OCI-LY1 (cell line): Measurements from ENCODE around the gene SHC4.

ENCODE experiments used
- H2AFZ ChIP-seq: fragments of 200-600 bp; sonication (generic), shearing (Covaris generic); 2 replicates; pipeline ENCODE4 v1.6.0; 2014; ENCODE audit warnings: antibody characterized with exemption, mild to moderate bottlenecking, low read length
- H3F3A ChIP-seq: fragments of 200-600 bp; sonication (generic), shearing (Covaris generic); 2 replicates; pipeline ENCODE4 v1.6.0; 2014; ENCODE audit warnings: mild to moderate bottlenecking, antibody characterized with exemption, low read length, moderate library complexity; ENCODE audit not compliant: insufficient read depth
- H3K27ac ChIP-seq: fragments of 200-600 bp; sonication (generic); 2 replicates; pipeline ENCODE4 v1.5.1; 2014; ENCODE audit warnings: low read length, mixed run types, mild to moderate bottlenecking, low read depth; ENCODE audit not compliant: poor library complexity, severe bottlenecking
- H3K27me3 ChIP-seq: fragments of 200-600 bp; sonication (generic); 2 replicates; pipeline ENCODE4 v1.6.0; 2014; ENCODE audit warnings: antibody characterized with exemption, mild to moderate bottlenecking, low read length, moderate library complexity; ENCODE audit not compliant: insufficient read depth
- H3K36me3 ChIP-seq: fragments of 200-600 bp; sonication (generic); 2 replicates; pipeline ENCODE4 v1.6.1; 2014; ENCODE audit warnings: mild to moderate bottlenecking, antibody characterized with exemption, low read length, moderate library complexity, mixed read lengths; ENCODE audit not compliant: insufficient read depth
- H3K4me1 ChIP-seq: fragments of 200-600 bp; sonication (generic); 2 replicates; pipeline ENCODE4 v1.5.1; 2014; ENCODE audit warnings: mild to moderate bottlenecking, low read length, moderate library complexity; ENCODE audit not compliant: insufficient read depth, severe bottlenecking
- H3K4me2 ChIP-seq: fragments of 200-600 bp; sonication (generic), shearing (Covaris generic); 2 replicates; pipeline ENCODE4 v1.6.1; 2014; ENCODE audit warnings: low read length
- H3K4me3 ChIP-seq: fragments of 200-600 bp; sonication (generic); 2 replicates; pipeline ENCODE4 v1.5.1; 2014; ENCODE audit warnings: low read length, low read depth, mild to moderate bottlenecking, mixed read lengths; ENCODE audit not compliant: poor library complexity, severe bottlenecking
- H3K79me2 ChIP-seq: fragments of 200-600 bp; shearing (Covaris generic); 2 replicates; pipeline ENCODE4 v1.6.1; 2016; ENCODE audit warnings: mixed run types, low read length, mixed read lengths; ENCODE audit not compliant: insufficient read depth
- H3K9ac ChIP-seq: fragments of 200-600 bp; sonication (generic), shearing (Covaris generic); 2 replicates; pipeline ENCODE4 v1.6.1; 2014; ENCODE audit warnings: mild to moderate bottlenecking, low read length, mixed read lengths
- H3K9me2 ChIP-seq: fragments of 200-600 bp; sonication (generic), shearing (Covaris generic); 2 replicates; pipeline ENCODE4 v1.6.1; 2014; ENCODE audit warnings: low read depth, mild to moderate bottlenecking, low read length, mixed read lengths
- H3K9me3 ChIP-seq: fragments of 200-600 bp; shearing (Covaris generic); 2 replicates; pipeline ENCODE4 v1.6.1; 2014; ENCODE audit warnings: low read length, mixed read lengths
- H4K20me1 ChIP-seq: fragments of 200-600 bp; sonication (generic), shearing (Covaris generic); 2 replicates; pipeline ENCODE4 v1.6.0; 2016; ENCODE audit warnings: mild to moderate bottlenecking, low read length; ENCODE audit not compliant: insufficient read depth
- EZH2 ChIP-seq: fragments of 200-600 bp; sonication (generic), shearing (Covaris generic); IDR thresholded peaks from 2 replicates; pipeline ENCODE4 v1.8.0; 2017; ENCODE audit warnings: borderline replicate concordance, mixed run types, mild to moderate bottlenecking, antibody characterized with exemption, low read length, moderate library complexity, mixed read lengths
- TF ChIP-seq, protein P1 (sequence below): fragments of 200-600 bp; sonication (generic), shearing (Covaris generic); IDR thresholded peaks from 2 replicates; pipeline ENCODE4 v1.5.1; 2017; ENCODE audit warnings: mild to moderate bottlenecking, antibody characterized with exemption, low read length, moderate library complexity, mixed read lengths

SHC4 gene

DNA sequence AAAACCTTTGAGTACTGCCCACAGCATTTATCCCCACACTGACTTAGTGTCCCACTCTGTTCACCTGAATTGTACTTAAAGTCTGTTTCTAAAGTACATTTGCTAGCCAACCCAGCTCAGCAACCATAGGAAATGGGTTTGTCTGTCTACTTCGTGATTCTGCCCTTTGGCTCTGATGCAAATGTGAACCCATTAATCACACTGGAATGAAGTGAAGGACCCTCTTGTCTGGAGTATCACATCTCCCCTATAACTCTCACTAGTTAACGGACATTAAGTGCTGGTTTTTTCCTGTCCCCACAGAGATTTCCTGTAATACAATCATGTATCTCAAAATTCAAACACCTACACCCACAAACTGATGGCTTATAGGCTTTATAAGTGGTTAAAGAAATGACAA lies 65.3 kb downstream of the SHC4 start:
- Histone ChIP-seq H3F3A (no peaks in the 10 kb centered on the region), H2AFZ (no peak overlapping the region)

DNA sequence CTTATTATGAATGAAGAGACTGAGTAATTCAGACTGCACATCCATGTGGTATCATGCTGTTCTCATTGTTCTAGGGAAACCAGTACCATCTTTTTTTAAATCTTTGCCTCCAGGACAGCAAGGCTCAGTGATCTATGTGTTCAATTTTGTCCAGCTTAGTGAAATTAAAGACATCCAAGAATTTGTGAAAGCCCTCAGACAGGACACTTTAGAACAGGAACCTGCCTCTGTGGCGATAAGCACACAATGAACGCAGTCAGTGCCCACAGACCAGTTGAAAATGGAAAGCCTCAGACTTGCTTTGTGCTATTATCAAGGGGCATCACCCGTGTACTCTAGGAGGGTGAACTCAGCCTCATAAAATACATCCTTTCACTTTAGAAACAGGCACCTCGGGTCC lies 65.7 kb downstream of the SHC4 start:
- Histone ChIP-seq H3K36me3 (no peaks in the 10 kb centered on the region), H3K79me2 (no peaks in the 10 kb centered on the region), H3K27ac (no peak overlapping the region), H4K20me1 (no peaks in the 10 kb centered on the region), H3K4me2 (no peak overlapping the region), H3K4me3 (no peak overlapping the region), H3K9ac (no peak overlapping the region), H3K9me2 (no peaks in the 10 kb centered on the region), H3F3A (no peaks in the 10 kb centered on the region), H2AFZ (no peak overlapping the region), H3K27me3 (no peaks in the 10 kb centered on the region), H3K9me3 (no peaks in the 10 kb centered on the region), H3K4me1 (no peaks in the 10 kb centered on the region)
- TF ChIP-seq, protein P1, sequence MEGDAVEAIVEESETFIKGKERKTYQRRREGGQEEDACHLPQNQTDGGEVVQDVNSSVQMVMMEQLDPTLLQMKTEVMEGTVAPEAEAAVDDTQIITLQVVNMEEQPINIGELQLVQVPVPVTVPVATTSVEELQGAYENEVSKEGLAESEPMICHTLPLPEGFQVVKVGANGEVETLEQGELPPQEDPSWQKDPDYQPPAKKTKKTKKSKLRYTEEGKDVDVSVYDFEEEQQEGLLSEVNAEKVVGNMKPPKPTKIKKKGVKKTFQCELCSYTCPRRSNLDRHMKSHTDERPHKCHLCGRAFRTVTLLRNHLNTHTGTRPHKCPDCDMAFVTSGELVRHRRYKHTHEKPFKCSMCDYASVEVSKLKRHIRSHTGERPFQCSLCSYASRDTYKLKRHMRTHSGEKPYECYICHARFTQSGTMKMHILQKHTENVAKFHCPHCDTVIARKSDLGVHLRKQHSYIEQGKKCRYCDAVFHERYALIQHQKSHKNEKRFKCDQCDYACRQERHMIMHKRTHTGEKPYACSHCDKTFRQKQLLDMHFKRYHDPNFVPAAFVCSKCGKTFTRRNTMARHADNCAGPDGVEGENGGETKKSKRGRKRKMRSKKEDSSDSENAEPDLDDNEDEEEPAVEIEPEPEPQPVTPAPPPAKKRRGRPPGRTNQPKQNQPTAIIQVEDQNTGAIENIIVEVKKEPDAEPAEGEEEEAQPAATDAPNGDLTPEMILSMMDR: no peak
- TF ChIP-seq EZH2: no peak

More for the DNA sequence above, 65.3 kb downstream of the SHC4 start:
- Histone ChIP-seq H3K27me3 (no peaks in the 10 kb centered on the region), H3K9me3 (no peaks in the 10 kb centered on the region), H3K9ac (no peak overlapping the region), H3K4me1 (no peaks in the 10 kb centered on the region), H3K4me3 (no peak overlapping the region), H4K20me1 (no peaks in the 10 kb centered on the region), H3K9me2 (no peaks in the 10 kb centered on the region), H3K36me3 (no peaks in the 10 kb centered on the region), H3K4me2 (no peak overlapping the region), H3K79me2 (no peaks in the 10 kb centered on the region), H3K27ac (no peak overlapping the region)
- TF ChIP-seq, protein P1: no peak
- no peak for TF ChIP-seq EZH2

DNA sequence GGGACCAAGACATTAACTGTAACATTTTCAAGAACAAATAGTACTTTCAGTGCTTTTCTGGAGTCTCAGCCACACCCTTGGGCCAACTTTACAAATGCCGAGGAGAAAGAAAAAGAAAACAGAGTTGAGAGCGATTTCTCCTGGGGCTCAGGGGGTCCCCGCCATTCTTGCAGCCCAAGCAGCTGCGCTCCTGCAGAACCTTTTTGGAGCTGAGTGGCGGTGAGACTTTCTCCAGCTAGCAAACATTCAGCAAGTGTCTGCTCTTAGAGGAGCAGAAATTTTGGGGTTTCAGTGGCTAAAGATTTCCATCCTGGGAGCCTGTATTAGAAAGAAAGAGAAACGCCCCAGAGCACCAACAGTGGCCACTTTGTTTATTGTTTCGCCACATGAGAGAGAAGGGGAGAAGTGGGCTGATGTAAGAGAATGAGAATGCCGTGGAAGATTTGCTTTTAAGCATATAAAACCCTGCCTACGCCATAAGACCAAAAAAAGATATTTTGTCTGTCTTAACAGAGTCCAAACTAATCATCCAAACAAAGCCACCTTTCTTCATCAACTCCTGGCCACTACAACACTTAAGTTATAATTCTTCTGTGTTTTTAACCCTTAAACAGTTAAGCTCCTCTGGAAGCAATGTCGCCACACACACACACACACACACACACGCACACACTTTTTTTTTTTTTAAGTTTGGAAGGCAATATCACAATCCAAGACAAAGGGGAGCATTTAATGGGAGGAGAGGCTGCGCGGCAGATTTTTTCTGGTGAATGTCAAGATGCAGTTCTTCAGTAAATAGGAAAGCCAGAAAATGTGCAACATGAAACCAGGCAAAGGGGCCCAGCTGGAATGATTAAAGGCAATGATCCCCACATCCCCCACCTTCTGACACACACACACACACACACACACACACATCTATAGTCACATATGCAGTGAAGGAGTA lies 66.6 kb downstream of the SHC4 start:
- no peak overlapping the region for H3K4me3 ChIP-seq
- H2AFZ ChIP-seq: no peak overlapping the region

More for the DNA sequence above, 66.6 kb downstream of the SHC4 start:
- H3K9ac ChIP-seq: no peak overlapping the region
- H3K4me1 ChIP-seq: no peaks in the 10 kb centered on the region
- H3K9me2 ChIP-seq: no peaks in the 10 kb centered on the region
- H3K27ac ChIP-seq: no peak overlapping the region
- H3K36me3 ChIP-seq: no peaks in the 10 kb centered on the region
- H3K4me2 ChIP-seq: no peak overlapping the region
- no peaks in the 10 kb centered on the region for H3F3A ChIP-seq
- H3K79me2 ChIP-seq: no peaks in the 10 kb centered on the region
- H3K27me3 ChIP-seq: no peaks in the 10 kb centered on the region
- TF ChIP-seq, protein P1: no peak
- TF ChIP-seq EZH2: no peak
- no peaks in the 10 kb centered on the region for H4K20me1 ChIP-seq
- no peaks in the 10 kb centered on the region for H3K9me3 ChIP-seq
